GM18520 (cell line): ENCODE results near the gene HNRNPF.
"Not testable (repeated sequence)": the region's sequence is repeated elsewhere in the genome, so short reads cannot be mapped to it uniquely, and the experiment has no call there.

ENCODE experiments used
- ATAC-seq: cut with Tn5 transposase; IDR thresholded peaks from one replicate; pipeline ENCODE4 v1.9.1; 2021; ENCODE audit not compliant: unreplicated experiment

Gene HNRNPF

GRCh38 chr10:43398939-43399319 lies 10.1 kb downstream of the HNRNPF start:
- ATAC-seq: no peak

GRCh38 chr10:43396928-43397624 lies 11.9 kb downstream of the HNRNPF start:
- ATAC-seq: peak; percentile 67

GRCh38 chr10:43396061-43396927 lies 12.7 kb downstream of the HNRNPF start:
- peak; percentile 22 for ATAC-seq

GRCh38 chr10:43395571-43396060 lies 13.4 kb downstream of the HNRNPF start:
- no peak for ATAC-seq

- ATAC-seq: no peak
Measured at GRCh38 chr10:43394868-43395267, 14.1 kb downstream of the HNRNPF start.

- ATAC-seq: no peak
Measured at GRCh38 chr10:43393606-43394360, 15.2 kb downstream of the HNRNPF start.

- ATAC-seq: not testable (repeated sequence)
Measured at GRCh38 chr10:43393186-43393585, 15.8 kb downstream of the HNRNPF start.

- ATAC-seq: no peak
Measured at GRCh38 chr10:43392748-43393147, 16.2 kb downstream of the HNRNPF start.

GRCh38 chr10:43391496-43391895 lies 17.5 kb downstream of the HNRNPF start:
- ATAC-seq: no peak

- ATAC-seq: no peak
Measured at GRCh38 chr10:43390759-43391158, 18.2 kb downstream of the HNRNPF start.

- ATAC-seq: no peak
Measured at GRCh38 chr10:43390333-43390732, 18.7 kb downstream of the HNRNPF start.

GRCh38 chr10:43389867-43390266 lies 19.1 kb downstream of the HNRNPF start:
- no peak for ATAC-seq

GRCh38 chr10:43387678-43388032 lies 21.3 kb downstream of the HNRNPF start:
- no peak for ATAC-seq

- ATAC-seq: no peak
Measured at GRCh38 chr10:43386981-43387677, 21.9 kb downstream of the HNRNPF start.

GRCh38 chr10:43386549-43386948 lies 22.4 kb downstream of the HNRNPF start:
- no peak for ATAC-seq

- no peak for ATAC-seq
Measured at GRCh38 chr10:43385412-43386004, 23.5 kb downstream of the HNRNPF start.

GRCh38 chr10:43384252-43385221 lies 24.4 kb downstream of the HNRNPF start:
- no peak for ATAC-seq

- ATAC-seq: no peak
Measured at GRCh38 chr10:43383204-43383971, 25.6 kb downstream of the HNRNPF start.
